ENCODE results near the gene SLC25A26. TPM values are rescaled to one million over a fixed set of nuclear protein-coding genes. Genes with fewer than 3 reads are reported as not detected.

SLC25A26 gene
- total RNA-seq, 4 donors from 2014 or later: 22.0 to 33.9 (median 27.0) TPM

- Histone ChIP-seq H3K4me3 (no peak overlapping the region), H3K27me3 (peaks cover 13% of the 10 kb centered on the region), H3K27ac (no peak overlapping the region), H3K9me3 (no peaks in the 10 kb centered on the region), H3K4me1 (peaks cover 0 to 7% (median 0%) of the 10 kb centered on the region in 3 donors), H3K36me3 (no peaks in the 10 kb centered on the region)
- no peak for ATAC-seq
- TF ChIP-seq EP300 (IDR thresholded peaks at IDR 0.05): no peak
- TF ChIP-seq POLR2A (IDR thresholded peaks at IDR 0.05): no peak
- TF ChIP-seq POLR2AphosphoS5 (IDR thresholded peaks at IDR 0.05): no peak
- no peak for TF ChIP-seq CTCF (IDR thresholded peaks at IDR 0.05)
These were observed 24.2 kb upstream of the SLC25A26 start for GRCh38 chr3:66196633-66197032.

GRCh38 chr3:66198437-66199088 is 22.2 kb upstream of the SLC25A26 start:
- H3K27me3 ChIP-seq: peaks cover 11% of the 10 kb centered on the region
- H3K4me3 ChIP-seq: no peak overlapping the region
- H3K4me1 ChIP-seq: peaks cover 0 to 7% (median 0%) of the 10 kb centered on the region in 3 donors
- no peak overlapping the region for H3K27ac ChIP-seq
- H3K36me3 ChIP-seq: no peaks in the 10 kb centered on the region
- TF ChIP-seq EP300 (IDR thresholded peaks at IDR 0.05) (no peak), CTCF (IDR thresholded peaks at IDR 0.05) (no peak), POLR2AphosphoS5 (IDR thresholded peaks at IDR 0.05) (no peak), POLR2A (IDR thresholded peaks at IDR 0.05) (no peak)
- H3K9me3 ChIP-seq: no peaks in the 10 kb centered on the region
- WGBS, 2 donors (ENCODE audit: low coverage in 1 of 2): 89 to 91% methylated on average over 6 to 7 of the region's 7 CpGs
- ATAC-seq: no peak

GRCh38 chr3:66199089-66199473 is 21.7 kb upstream of the SLC25A26 start:
- H3K4me1 ChIP-seq: peaks cover 0 to 7% (median 0%) of the 10 kb centered on the region in 3 donors
- no peak overlapping the region for H3K27ac ChIP-seq
- no peak overlapping the region for H3K4me3 ChIP-seq
- ATAC-seq: no peak
- no peaks in the 10 kb centered on the region for H3K36me3 ChIP-seq
- H3K9me3 ChIP-seq: no peaks in the 10 kb centered on the region
- TF ChIP-seq POLR2AphosphoS5 (IDR thresholded peaks at IDR 0.05) (no peak), CTCF (IDR thresholded peaks at IDR 0.05) (no peak), EP300 (IDR thresholded peaks at IDR 0.05) (no peak), POLR2A (IDR thresholded peaks at IDR 0.05) (no peak)
- WGBS, 2 donors (ENCODE audit: low coverage in 1 of 2): 67 to 100% methylated on average over 1 of the region's 1 CpG
- peaks cover 11% of the 10 kb centered on the region for H3K27me3 ChIP-seq

GRCh38 chr3:66200147-66200546 is 20.7 kb upstream of the SLC25A26 start:
- WGBS, 2 donors (ENCODE audit: low coverage in 1 of 2): 35 to 47% methylated on average over 2 to 3 of the region's 3 CpGs
- Histone ChIP-seq H3K27ac (no peak overlapping the region), H3K9me3 (no peaks in the 10 kb centered on the region), H3K4me1 (peaks cover 0 to 5% (median 0%) of the 10 kb centered on the region in 3 donors), H3K4me3 (no peak overlapping the region), H3K36me3 (no peaks in the 10 kb centered on the region), H3K27me3 (peaks cover 4% of the 10 kb centered on the region)
- ATAC-seq: no peak
- TF ChIP-seq CTCF (IDR thresholded peaks at IDR 0.05) (no peak), POLR2AphosphoS5 (IDR thresholded peaks at IDR 0.05) (no peak), EP300 (IDR thresholded peaks at IDR 0.05) (no peak), POLR2A (IDR thresholded peaks at IDR 0.05) (no peak)

GRCh38 chr3:66200786-66201185 is 20.0 kb upstream of the SLC25A26 start:
- no peaks in the 10 kb centered on the region for H3K36me3 ChIP-seq
- no peak overlapping the region for H3K27ac ChIP-seq
- no peak overlapping the region for H3K4me3 ChIP-seq
- ATAC-seq: no peak
- H3K9me3 ChIP-seq: no peaks in the 10 kb centered on the region
- no peaks in the 10 kb centered on the region for H3K27me3 ChIP-seq
- no peak for TF ChIP-seq CTCF (IDR thresholded peaks at IDR 0.05)
- no peak for TF ChIP-seq POLR2AphosphoS5 (IDR thresholded peaks at IDR 0.05)
- no peak for TF ChIP-seq POLR2A (IDR thresholded peaks at IDR 0.05)
- no peak for TF ChIP-seq EP300 (IDR thresholded peaks at IDR 0.05)
- H3K4me1 ChIP-seq: no peaks in the 10 kb centered on the region
- 78 to 83% methylated on average over 2 of the region's 2 CpGs for WGBS, 2 donors (ENCODE audit: low coverage in 1 of 2)

All from gastroesophageal sphincter (tissue), 4 donors.